ENCODE data around the gene NUDT21.
"Not testable (repeated sequence)": the region's sequence is repeated elsewhere in the genome, so short reads cannot be mapped to it uniquely, and the experiment has no call there.

NUDT21 gene

GRCh38 chr16:56417138-56417537 is 34.0 kb downstream of the NUDT21 start:
- Histone ChIP-seq H3K4me1 (ENCODE audit: insufficient read depth, low read length) (peaks cover 11% of the 10 kb centered on the region; the same call in 1 of the 2 replicates), H3K9me3 (ENCODE audit: control insufficient read depth, insufficient read depth, low read length) (no peaks in the 10 kb centered on the region), H3K9ac (ENCODE audit: low read depth, low read length) (no peak overlapping the region), H3K36me3 (ENCODE audit: insufficient read depth, low read length) (no peaks in the 10 kb centered on the region)

- Histone ChIP-seq H3K36me3 (ENCODE audit: insufficient read depth, low read length) (no peaks in the 10 kb centered on the region), H3K4me1 (ENCODE audit: insufficient read depth, low read length) (peaks cover 5% of the 10 kb centered on the region; the same call in 1 of the 2 replicates), H3K9ac (ENCODE audit: low read depth, low read length) (no peak overlapping the region), H3K9me3 (ENCODE audit: control insufficient read depth, insufficient read depth, low read length) (no peaks in the 10 kb centered on the region)
Observed at GRCh38 chr16:56415875-56416274, 35.3 kb downstream of the NUDT21 start.

GRCh38 chr16:56414366-56414765 is 36.8 kb downstream of the NUDT21 start:
- no peaks in the 10 kb centered on the region; the same call in 1 of the 2 replicates for H3K4me1 ChIP-seq (ENCODE audit: insufficient read depth, low read length)
- H3K36me3 ChIP-seq (ENCODE audit: insufficient read depth, low read length): no peaks in the 10 kb centered on the region
- no peak overlapping the region for H3K9ac ChIP-seq (ENCODE audit: low read depth, low read length)
- no peaks in the 10 kb centered on the region for H3K9me3 ChIP-seq (ENCODE audit: control insufficient read depth, insufficient read depth, low read length)

- Histone ChIP-seq H3K9ac (ENCODE audit: low read depth, low read length) (no peak overlapping the region), H3K4me1 (ENCODE audit: insufficient read depth, low read length) (no peaks in the 10 kb centered on the region; the same call in 1 of the 2 replicates), H3K36me3 (ENCODE audit: insufficient read depth, low read length) (0 out of 2 replicates have a peak, but pooled peaks cover under 1% of the 10 kb centered on the region), H3K9me3 (ENCODE audit: control insufficient read depth, insufficient read depth, low read length) (no peaks in the 10 kb centered on the region)
Observed at GRCh38 chr16:56413381-56413780, 37.8 kb downstream of the NUDT21 start.

- Histone ChIP-seq H3K9me3 (ENCODE audit: control insufficient read depth, insufficient read depth, low read length) (no peaks in the 10 kb centered on the region), H3K9ac (ENCODE audit: low read depth, low read length) (no peak overlapping the region), H3K36me3 (ENCODE audit: insufficient read depth, low read length) (0 out of 2 replicates have a peak, but pooled peaks cover 4% of the 10 kb centered on the region), H3K4me1 (ENCODE audit: insufficient read depth, low read length) (no peaks in the 10 kb centered on the region; the same call in 1 of the 2 replicates)
Observed at GRCh38 chr16:56411624-56412023, 39.5 kb downstream of the NUDT21 start.

- H3K4me1 ChIP-seq (ENCODE audit: insufficient read depth, low read length): no peaks in the 10 kb centered on the region; the same call in 1 of the 2 replicates
- no peak overlapping the region for H3K9ac ChIP-seq (ENCODE audit: low read depth, low read length)
- 0 out of 2 replicates have a peak, but pooled peaks cover 4% of the 10 kb centered on the region for H3K36me3 ChIP-seq (ENCODE audit: insufficient read depth, low read length)
- H3K9me3 ChIP-seq (ENCODE audit: control insufficient read depth, insufficient read depth, low read length): no peaks in the 10 kb centered on the region
Observed at GRCh38 chr16:56411123-56411522, 40.0 kb downstream of the NUDT21 start.

GRCh38 chr16:56409195-56409594 is 41.9 kb downstream of the NUDT21 start:
- Histone ChIP-seq H3K36me3 (ENCODE audit: insufficient read depth, low read length) (0 out of 2 replicates have a peak, but pooled peaks cover 4% of the 10 kb centered on the region), H3K9ac (ENCODE audit: low read depth, low read length) (no peak overlapping the region), H3K9me3 (ENCODE audit: control insufficient read depth, insufficient read depth, low read length) (no peaks in the 10 kb centered on the region), H3K4me1 (ENCODE audit: insufficient read depth, low read length) (no peaks in the 10 kb centered on the region)

GRCh38 chr16:56408379-56409098 is 42.6 kb downstream of the NUDT21 start:
- H3K9ac ChIP-seq (ENCODE audit: low read depth, low read length): no peak overlapping the region
- H3K9me3 ChIP-seq (ENCODE audit: control insufficient read depth, insufficient read depth, low read length): no peaks in the 10 kb centered on the region
- H3K4me1 ChIP-seq (ENCODE audit: insufficient read depth, low read length): no peaks in the 10 kb centered on the region
- H3K36me3 ChIP-seq (ENCODE audit: insufficient read depth, low read length): 0 out of 2 replicates have a peak, but pooled peaks cover 4% of the 10 kb centered on the region

- peaks cover 17% of the 10 kb centered on the region; the same call in 1 of the 2 replicates for H3K36me3 ChIP-seq (ENCODE audit: insufficient read depth, low read length)
Observed at GRCh38 chr16:56405977-56406672, 45.0 kb downstream of the NUDT21 start.

GRCh38 chr16:56401482-56401881 is 49.6 kb downstream of the NUDT21 start:
- Histone ChIP-seq H3K36me3 (ENCODE audit: insufficient read depth, low read length) (peaks cover 13% of the 10 kb centered on the region; the same call in 1 of the 2 replicates), H3K9ac (ENCODE audit: low read depth, low read length) (no peak overlapping the region; the same call in 1 of the 2 replicates), H3K9me3 (ENCODE audit: control insufficient read depth, insufficient read depth, low read length) (no peaks in the 10 kb centered on the region), H3K4me1 (ENCODE audit: insufficient read depth, low read length) (no peaks in the 10 kb centered on the region)

More at GRCh38 chr16:56405977-56406672, 45.0 kb downstream of the NUDT21 start:
- Histone ChIP-seq H3K4me1 (ENCODE audit: insufficient read depth, low read length) (no peaks in the 10 kb centered on the region), H3K9ac (ENCODE audit: low read depth, low read length) (no peak overlapping the region), H3K9me3 (ENCODE audit: control insufficient read depth, insufficient read depth, low read length) (no peaks in the 10 kb centered on the region)

- peaks cover 13% of the 10 kb centered on the region; the same call in 1 of the 2 replicates for H3K36me3 ChIP-seq (ENCODE audit: insufficient read depth, low read length)
- H3K9me3 ChIP-seq (ENCODE audit: control insufficient read depth, insufficient read depth, low read length): no peaks in the 10 kb centered on the region
- H3K9ac ChIP-seq (ENCODE audit: low read depth, low read length): no peak overlapping the region
- H3K4me1 ChIP-seq (ENCODE audit: insufficient read depth, low read length): no peaks in the 10 kb centered on the region
Observed at GRCh38 chr16:56400458-56400857, 50.7 kb downstream of the NUDT21 start.

GRCh38 chr16:56399486-56399885 is 51.6 kb downstream of the NUDT21 start:
- Histone ChIP-seq H3K36me3 (ENCODE audit: insufficient read depth, low read length) (peaks cover 13% of the 10 kb centered on the region; the same call in 1 of the 2 replicates), H3K9ac (ENCODE audit: low read depth, low read length) (no peak overlapping the region), H3K9me3 (ENCODE audit: control insufficient read depth, insufficient read depth, low read length) (no peaks in the 10 kb centered on the region), H3K4me1 (ENCODE audit: insufficient read depth, low read length) (no peaks in the 10 kb centered on the region)

GRCh38 chr16:56399047-56399446 is 52.1 kb downstream of the NUDT21 start:
- H3K9ac ChIP-seq (ENCODE audit: low read depth, low read length): no peak overlapping the region
- H3K9me3 ChIP-seq (ENCODE audit: control insufficient read depth, insufficient read depth, low read length): no peaks in the 10 kb centered on the region
- peaks cover 13% of the 10 kb centered on the region; the same call in 1 of the 2 replicates for H3K36me3 ChIP-seq (ENCODE audit: insufficient read depth, low read length)
- no peaks in the 10 kb centered on the region for H3K4me1 ChIP-seq (ENCODE audit: insufficient read depth, low read length)

GRCh38 chr16:56396724-56397123 is 54.4 kb downstream of the NUDT21 start:
- not testable (repeated sequence) for H3K4me1 ChIP-seq (ENCODE audit: insufficient read depth, low read length); H3K9me3 ChIP-seq (ENCODE audit: control insufficient read depth, insufficient read depth, low read length); H3K9ac ChIP-seq (ENCODE audit: low read depth, low read length); H3K36me3 ChIP-seq (ENCODE audit: insufficient read depth, low read length)
